ENCODE measurements around the gene OR10V1. TPM values are rescaled to one million over a fixed set of nuclear protein-coding genes. Genes with fewer than 3 reads are reported as not detected.

Gene OR10V1
- total RNA-seq, 1 experiment from 2014 or later, result not detected

GRCh38 chr11:59668950-59669610, 44.6 kb downstream of the OR10V1 start, which contains the start of gene PATL1:
TSS of gene PATL1 (minus strand) at chr11:59669037. CDS start at chr11:59668895, 142 bp downstream.
- peak; percentile 97 for DNase-seq (ENCODE audit: low spot score)

- peak; percentile 37 for DNase-seq (ENCODE audit: low spot score)
These were observed 45.3 kb downstream of the OR10V1 start for GRCh38 chr11:59668188-59668949.

GRCh38 chr11:59667812-59668187, 45.8 kb downstream of the OR10V1 start:
- DNase-seq (ENCODE audit: low spot score), result no peak

- DNase-seq (ENCODE audit: low spot score), result no peak
These were observed 46.7 kb downstream of the OR10V1 start for GRCh38 chr11:59666969-59667368.

Other genes starting within 250 kb of the OR10V1 start
- gene OR4D10, start 240.5 kb downstream of the OR10V1 start, total RNA-seq (2014; rRNA removed; shearing (Covaris generic)), result not detected in 2 replicates
- not detected in 2 replicates for gene OR4D11, start 210.3 kb downstream of the OR10V1 start, total RNA-seq (2014; rRNA removed; shearing (Covaris generic))
- gene OR4D9, start 202.3 kb downstream of the OR10V1 start, total RNA-seq (2014; rRNA removed; shearing (Covaris generic)), result not detected in 2 replicates
- 20.9 and 21.0 TPM in 2 replicates for gene OSBP, start 98.1 kb downstream of the OR10V1 start, total RNA-seq (2014; rRNA removed; shearing (Covaris generic))
- gene PATL1, start 44.8 kb downstream of the OR10V1 start, total RNA-seq (2014; rRNA removed; shearing (Covaris generic)), result 12.8 and 19.0 TPM in 2 replicates
- 25.4 and 40.5 TPM in 2 replicates for gene STX3, start 41.5 kb upstream of the OR10V1 start, total RNA-seq (2014; rRNA removed; shearing (Covaris generic))
- 62.1 and 64.8 TPM in 2 replicates for gene MRPL16, start 96.9 kb upstream of the OR10V1 start, total RNA-seq (2014; rRNA removed; shearing (Covaris generic))
- gene CBLIF, start 131.7 kb upstream of the OR10V1 start, total RNA-seq (2014; rRNA removed; shearing (Covaris generic)), result not detected in 2 replicates
- gene TCN1, start 152.6 kb upstream of the OR10V1 start, total RNA-seq (2014; rRNA removed; shearing (Covaris generic)), result not detected in 2 replicates
- gene OOSP3, start 164.9 kb upstream of the OR10V1 start, total RNA-seq (2014; rRNA removed; shearing (Covaris generic)), result not detected in 2 replicates
- gene OOSP1, start 224.6 kb upstream of the OR10V1 start, total RNA-seq (2014; rRNA removed; shearing (Covaris generic)), result not detected in 2 replicates